ENCODE measurements around the gene TMIGD2. TPM values are rescaled to one million over a fixed set of nuclear protein-coding genes. Genes with fewer than 3 reads are reported as not detected.

The TMIGD2 gene
- total RNA-seq, 3 donors from 2014 or later = not detected

DNA sequence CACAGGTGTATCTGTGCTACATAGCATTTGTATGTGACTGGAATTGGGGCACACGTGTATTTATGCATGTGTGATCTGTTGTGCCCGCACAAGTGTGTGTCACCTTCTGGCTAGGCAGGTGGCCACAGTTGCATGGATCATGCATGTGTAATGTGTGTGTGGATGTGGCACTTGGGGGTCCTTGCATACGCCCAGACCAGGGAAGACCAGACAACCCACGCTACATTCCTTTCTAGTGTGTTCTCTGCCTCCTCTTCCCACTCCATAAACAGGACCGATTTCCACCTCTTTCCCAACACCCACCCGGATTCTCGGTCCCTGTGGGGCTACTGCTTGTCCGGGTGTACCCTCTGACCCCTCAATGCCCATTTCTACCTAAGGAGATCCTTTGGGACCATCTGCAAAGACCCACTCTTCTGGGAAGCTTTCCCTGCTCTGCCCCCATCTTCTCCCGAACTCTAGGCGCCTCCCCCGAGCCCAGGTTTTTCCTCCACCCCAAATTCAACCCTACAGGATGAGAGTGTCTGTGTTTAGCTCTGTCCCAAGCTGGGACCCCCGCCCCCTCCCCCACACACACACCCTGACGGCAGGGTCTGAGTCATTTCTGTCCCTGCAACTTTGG, 24.1 kb upstream of the TMIGD2 start:
- Histone ChIP-seq H3K9me3 (no peaks in the 10 kb centered on the region), H3K4me1 (no peaks in the 10 kb centered on the region), H3K27ac (no peak overlapping the region), H3K4me3 (no peak overlapping the region), H3K36me3 (no peaks in the 10 kb centered on the region), H3K27me3 (no peaks in the 10 kb centered on the region)
- DNase-seq (ENCODE audit: low spot score in 2 of 2) = no peak
- no peak for TF ChIP-seq POLR2AphosphoS5 (IDR thresholded peaks at IDR 0.05)
- no peak for TF ChIP-seq POLR2A (IDR thresholded peaks at IDR 0.05)
- TF ChIP-seq, protein P1, sequence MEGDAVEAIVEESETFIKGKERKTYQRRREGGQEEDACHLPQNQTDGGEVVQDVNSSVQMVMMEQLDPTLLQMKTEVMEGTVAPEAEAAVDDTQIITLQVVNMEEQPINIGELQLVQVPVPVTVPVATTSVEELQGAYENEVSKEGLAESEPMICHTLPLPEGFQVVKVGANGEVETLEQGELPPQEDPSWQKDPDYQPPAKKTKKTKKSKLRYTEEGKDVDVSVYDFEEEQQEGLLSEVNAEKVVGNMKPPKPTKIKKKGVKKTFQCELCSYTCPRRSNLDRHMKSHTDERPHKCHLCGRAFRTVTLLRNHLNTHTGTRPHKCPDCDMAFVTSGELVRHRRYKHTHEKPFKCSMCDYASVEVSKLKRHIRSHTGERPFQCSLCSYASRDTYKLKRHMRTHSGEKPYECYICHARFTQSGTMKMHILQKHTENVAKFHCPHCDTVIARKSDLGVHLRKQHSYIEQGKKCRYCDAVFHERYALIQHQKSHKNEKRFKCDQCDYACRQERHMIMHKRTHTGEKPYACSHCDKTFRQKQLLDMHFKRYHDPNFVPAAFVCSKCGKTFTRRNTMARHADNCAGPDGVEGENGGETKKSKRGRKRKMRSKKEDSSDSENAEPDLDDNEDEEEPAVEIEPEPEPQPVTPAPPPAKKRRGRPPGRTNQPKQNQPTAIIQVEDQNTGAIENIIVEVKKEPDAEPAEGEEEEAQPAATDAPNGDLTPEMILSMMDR (IDR thresholded peaks at IDR 0.05) = no peak
- intact Hi-C loops (cut with DNase I; ENCODE audit: low total_unique reads) = no loop called here

DNA sequence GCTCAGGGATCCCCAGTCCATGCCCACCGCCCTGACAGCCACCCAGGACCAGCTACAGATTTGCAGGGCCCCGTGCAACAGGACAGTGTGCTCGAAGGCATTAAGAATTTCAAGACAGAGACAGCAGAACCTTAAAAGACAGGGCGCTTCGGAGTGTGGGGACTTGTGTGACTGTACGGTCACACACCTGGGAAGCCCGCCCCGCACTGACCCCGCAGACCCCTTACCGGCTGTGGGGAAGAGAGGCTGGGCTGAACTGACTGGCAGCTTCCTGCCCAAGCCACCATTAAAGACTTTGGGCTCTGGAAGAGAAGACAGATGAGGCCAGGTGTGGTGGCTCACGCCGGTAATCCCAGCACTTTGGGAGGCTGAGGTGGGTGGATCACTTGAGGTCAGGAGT, 22.0 kb upstream of the TMIGD2 start:
- intact Hi-C loops (cut with DNase I; ENCODE audit: low total_unique reads) = no loop called here
- no peaks in the 10 kb centered on the region for H3K27me3 ChIP-seq
- H3K4me3 ChIP-seq = no peak overlapping the region
- no peaks in the 10 kb centered on the region for H3K4me1 ChIP-seq
- H3K9me3 ChIP-seq = no peaks in the 10 kb centered on the region
- no peaks in the 10 kb centered on the region for H3K36me3 ChIP-seq
- DNase-seq (ENCODE audit: low spot score in 2 of 2) = no peak
- no peak for TF ChIP-seq POLR2A (IDR thresholded peaks at IDR 0.05)
- TF ChIP-seq, protein P1 (IDR thresholded peaks at IDR 0.05) = no peak
- no peak for TF ChIP-seq POLR2AphosphoS5 (IDR thresholded peaks at IDR 0.05)
- H3K27ac ChIP-seq = no peak overlapping the region

DNA sequence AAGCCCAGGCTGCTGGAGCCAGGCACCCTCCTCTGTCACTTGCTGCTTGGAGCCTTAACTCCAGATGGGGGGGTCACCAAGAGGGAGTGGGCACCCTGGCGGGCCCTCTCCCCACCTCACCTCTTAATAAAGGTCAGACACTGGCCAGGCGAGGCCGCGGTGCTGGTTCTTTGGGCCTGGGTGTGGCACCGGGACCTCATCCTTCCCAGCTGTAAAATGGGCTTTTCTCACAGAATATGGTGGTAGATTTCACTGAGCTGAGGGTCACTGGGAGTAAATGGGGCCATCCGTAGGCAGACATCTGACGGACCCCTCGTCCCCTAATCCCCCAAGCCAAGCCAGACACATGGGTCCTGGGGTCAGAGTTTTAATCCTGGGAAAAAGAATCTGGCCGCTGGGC, 21.5 kb upstream of the TMIGD2 start:
- TF ChIP-seq, protein P1 (IDR thresholded peaks at IDR 0.05) = no peak
- no peak for TF ChIP-seq POLR2A (IDR thresholded peaks at IDR 0.05)
- TF ChIP-seq POLR2AphosphoS5 (IDR thresholded peaks at IDR 0.05) = no peak
- no peak overlapping the region for H3K4me3 ChIP-seq
- intact Hi-C loops (cut with DNase I; ENCODE audit: low total_unique reads) = no loop called here

DNA sequence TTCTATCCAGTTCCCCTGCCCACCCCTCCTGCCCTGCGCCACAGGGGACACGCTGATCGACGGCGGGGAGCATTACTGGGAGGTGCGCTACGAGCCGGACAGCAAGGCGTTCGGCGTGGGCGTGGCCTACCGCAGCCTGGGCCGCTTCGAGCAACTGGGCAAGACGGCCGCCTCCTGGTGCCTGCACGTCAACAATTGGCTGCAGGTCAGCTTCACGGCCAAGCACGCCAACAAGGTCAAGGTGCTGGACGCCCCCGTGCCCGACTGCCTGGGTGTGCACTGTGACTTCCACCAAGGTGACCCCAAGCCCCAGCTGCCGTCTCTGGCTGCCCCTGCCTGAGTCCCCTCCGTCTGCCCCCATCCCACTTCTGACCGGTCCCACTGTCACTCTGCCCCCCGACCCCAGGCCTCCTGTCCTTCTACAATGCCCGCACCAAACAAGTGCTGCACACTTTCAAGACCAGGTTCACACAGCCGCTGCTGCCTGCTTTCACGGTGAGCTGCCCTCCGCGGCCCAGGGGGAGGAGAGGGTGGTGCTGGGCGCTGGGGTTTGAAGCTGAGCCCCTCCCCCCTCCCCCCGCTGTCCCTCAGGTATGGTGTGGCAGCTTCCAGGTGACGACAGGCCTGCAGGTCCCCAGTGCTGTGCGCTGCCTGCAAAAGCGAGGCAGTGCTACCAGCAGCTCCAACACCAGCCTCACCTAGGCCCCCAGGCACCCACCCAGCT, 20.9 kb upstream of the TMIGD2 start:
- no peak overlapping the region for H3K4me3 ChIP-seq
- no peaks in the 10 kb centered on the region for H3K27me3 ChIP-seq
- TF ChIP-seq POLR2A (IDR thresholded peaks at IDR 0.05) (no peak), POLR2AphosphoS5 (IDR thresholded peaks at IDR 0.05) (no peak)
- TF ChIP-seq, protein P1 (IDR thresholded peaks at IDR 0.05) = no peak
- DNase-seq (ENCODE audit: low spot score in 2 of 2) = no peak
- intact Hi-C loops (cut with DNase I; ENCODE audit: low total_unique reads) = no loop called here
- H3K4me1 ChIP-seq = no peaks in the 10 kb centered on the region
- no peaks in the 10 kb centered on the region for H3K9me3 ChIP-seq
- no peak overlapping the region for H3K27ac ChIP-seq
- no peaks in the 10 kb centered on the region for H3K36me3 ChIP-seq

More for the DNA sequence above, 21.5 kb upstream of the TMIGD2 start:
- Histone ChIP-seq H3K27ac (no peak overlapping the region), H3K9me3 (no peaks in the 10 kb centered on the region), H3K27me3 (no peaks in the 10 kb centered on the region), H3K4me1 (no peaks in the 10 kb centered on the region), H3K36me3 (no peaks in the 10 kb centered on the region)
- DNase-seq (ENCODE audit: low spot score in 2 of 2) = no peak

DNA sequence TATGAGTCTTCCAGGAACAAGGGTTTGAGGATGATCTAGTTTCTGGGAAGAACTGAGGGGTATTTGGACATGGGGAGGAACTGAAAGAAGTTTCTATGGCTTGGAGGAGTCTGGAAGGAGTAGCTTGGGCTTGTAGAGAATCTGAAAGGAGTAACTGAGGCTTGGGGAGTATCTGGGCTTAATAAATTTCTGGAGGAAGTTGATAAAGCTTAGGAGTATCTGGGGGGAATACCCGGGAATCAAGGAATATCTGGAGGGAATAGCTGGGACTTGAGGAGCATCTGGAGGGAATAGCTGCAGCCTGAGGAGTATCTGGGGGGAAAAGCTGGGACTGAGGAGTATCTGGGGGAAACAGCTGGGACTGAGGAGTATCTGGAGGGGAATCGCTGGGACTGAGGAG, 18.2 kb upstream of the TMIGD2 start:
- TF ChIP-seq, protein P1 (IDR thresholded peaks at IDR 0.05) = no peak
- intact Hi-C loops (cut with DNase I; ENCODE audit: low total_unique reads) = no loop called here
- H3K9me3 ChIP-seq = no peaks in the 10 kb centered on the region
- no peak overlapping the region for H3K27ac ChIP-seq
- no peaks in the 10 kb centered on the region for H3K36me3 ChIP-seq
- no peaks in the 10 kb centered on the region for H3K27me3 ChIP-seq
- H3K4me1 ChIP-seq = no peaks in the 10 kb centered on the region
- DNase-seq (ENCODE audit: low spot score in 2 of 2) = no peak
- no peak overlapping the region for H3K4me3 ChIP-seq

Data from breast epithelium (tissue), 4 donors.